SHP77 (cell line): ENCODE data around the gene TRIM65.

ENCODE experiments used
- DNase-seq, 2 experiments: peaks; one replicate each; lab custom pipeline; 2025; lab: John Stamatoyannopoulos, UW

The TRIM65 gene

GRCh38 chr17:75896415-75897159 lies at the start of gene TRIM65:
TSS of gene TRIM65 (minus strand) at chr17:75896951. CDS start at chr17:75896937, 14 bp downstream.
- peak; percentile 60 to 86 for DNase-seq

- DNase-seq, result no peak
These were observed 48.5 kb upstream of the TRIM65 start for GRCh38 chr17:75945211-75945610.

- DNase-seq, result no peak
These were observed 46.7 kb upstream of the TRIM65 start for GRCh38 chr17:75943491-75943890.

- no peak for DNase-seq
These were observed 45.7 kb upstream of the TRIM65 start for GRCh38 chr17:75942473-75942872.

GRCh38 chr17:75941442-75941819 lies 44.7 kb upstream of the TRIM65 start:
- no peak for DNase-seq

- DNase-seq, result peak; percentile 95 to 99
These were observed 44.1 kb upstream of the TRIM65 start, which contains the start of gene FBF1 for GRCh38 chr17:75940727-75941441. TSS of gene FBF1 (minus strand) at chr17:75941042. CDS start at chr17:75938149, 2,893 bp downstream.

- DNase-seq, result no peak
These were observed 40.9 kb upstream of the TRIM65 start for GRCh38 chr17:75937652-75938051.

GRCh38 chr17:75933808-75934207 lies 37.1 kb upstream of the TRIM65 start:
- no peak for DNase-seq

- no peak for DNase-seq
These were observed 36.1 kb upstream of the TRIM65 start for GRCh38 chr17:75932852-75933251.

- no peak for DNase-seq
These were observed 34.3 kb upstream of the TRIM65 start for GRCh38 chr17:75931062-75931461.

- DNase-seq, result peak; percentile 34 to 70
These were observed 30.7 kb upstream of the TRIM65 start for GRCh38 chr17:75927286-75927922.

GRCh38 chr17:75926456-75926855 lies 29.7 kb upstream of the TRIM65 start:
- no peak for DNase-seq

- DNase-seq, result no peak
These were observed 29.2 kb upstream of the TRIM65 start for GRCh38 chr17:75925912-75926311.

GRCh38 chr17:75925103-75925502 lies 28.4 kb upstream of the TRIM65 start:
- no peak for DNase-seq

GRCh38 chr17:75922963-75923874 lies 26.5 kb upstream of the TRIM65 start:
- no peak for DNase-seq

GRCh38 chr17:75922173-75922961 lies 25.6 kb upstream of the TRIM65 start:
- no peak for DNase-seq

GRCh38 chr17:75921596-75921995 lies 24.8 kb upstream of the TRIM65 start:
- no peak for DNase-seq

- DNase-seq, result no peak
These were observed 23.4 kb upstream of the TRIM65 start for GRCh38 chr17:75920045-75920560.

GRCh38 chr17:75919611-75920010 lies 22.9 kb upstream of the TRIM65 start:
- DNase-seq, result no peak

- DNase-seq, result no peak
These were observed 21.2 kb upstream of the TRIM65 start for GRCh38 chr17:75917917-75918445.
